ENCODE data around the gene IGSF9.

Gene IGSF9

DNA sequence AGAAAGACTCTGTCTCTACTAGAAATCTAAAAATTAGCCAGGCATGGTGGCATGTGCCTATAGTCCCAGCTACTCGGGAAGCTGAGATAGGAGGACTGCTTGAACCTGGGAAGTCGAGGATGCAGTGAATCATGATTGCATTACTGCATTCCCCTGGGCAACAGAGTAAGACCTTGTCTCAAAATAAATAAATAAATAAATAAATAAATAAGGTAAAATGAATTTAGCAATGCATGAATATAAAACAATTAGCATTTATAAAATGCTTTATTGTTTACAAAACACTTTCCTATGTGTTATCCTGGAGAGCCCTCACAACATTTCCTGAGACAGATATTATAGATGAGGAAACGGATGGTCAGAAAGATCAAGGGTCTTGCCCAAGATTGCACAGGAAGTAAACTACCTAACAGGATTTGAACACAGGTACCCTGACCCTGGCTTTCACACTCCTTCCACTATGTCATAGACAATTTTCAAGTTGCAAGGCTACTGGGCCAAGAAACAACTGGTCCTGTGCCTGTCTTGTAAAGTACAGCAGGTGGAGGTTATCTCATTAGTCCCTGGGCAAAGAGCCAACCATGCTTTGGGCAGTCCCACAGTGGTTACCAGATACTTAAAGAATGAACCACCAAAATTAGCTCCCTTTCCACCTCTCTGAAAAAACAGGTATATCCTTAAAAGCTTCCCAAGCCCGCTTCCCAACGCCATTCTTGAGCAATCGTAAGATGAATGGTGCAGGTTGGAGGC lies 67.5 kb downstream of the IGSF9 start:
- FAIRE-seq (no peak), DNase-seq (ENCODE audit: low spot score) (no peak)

All from urothelium cell line (cell line).